ENCODE measurements around the gene CDCA4. TPM values are rescaled to one million over a fixed set of nuclear protein-coding genes. Genes with fewer than 3 reads are reported as not detected.

The CDCA4 gene
- total RNA-seq, 1 donor from 2014 or later, result 2.0 TPM

DNA sequence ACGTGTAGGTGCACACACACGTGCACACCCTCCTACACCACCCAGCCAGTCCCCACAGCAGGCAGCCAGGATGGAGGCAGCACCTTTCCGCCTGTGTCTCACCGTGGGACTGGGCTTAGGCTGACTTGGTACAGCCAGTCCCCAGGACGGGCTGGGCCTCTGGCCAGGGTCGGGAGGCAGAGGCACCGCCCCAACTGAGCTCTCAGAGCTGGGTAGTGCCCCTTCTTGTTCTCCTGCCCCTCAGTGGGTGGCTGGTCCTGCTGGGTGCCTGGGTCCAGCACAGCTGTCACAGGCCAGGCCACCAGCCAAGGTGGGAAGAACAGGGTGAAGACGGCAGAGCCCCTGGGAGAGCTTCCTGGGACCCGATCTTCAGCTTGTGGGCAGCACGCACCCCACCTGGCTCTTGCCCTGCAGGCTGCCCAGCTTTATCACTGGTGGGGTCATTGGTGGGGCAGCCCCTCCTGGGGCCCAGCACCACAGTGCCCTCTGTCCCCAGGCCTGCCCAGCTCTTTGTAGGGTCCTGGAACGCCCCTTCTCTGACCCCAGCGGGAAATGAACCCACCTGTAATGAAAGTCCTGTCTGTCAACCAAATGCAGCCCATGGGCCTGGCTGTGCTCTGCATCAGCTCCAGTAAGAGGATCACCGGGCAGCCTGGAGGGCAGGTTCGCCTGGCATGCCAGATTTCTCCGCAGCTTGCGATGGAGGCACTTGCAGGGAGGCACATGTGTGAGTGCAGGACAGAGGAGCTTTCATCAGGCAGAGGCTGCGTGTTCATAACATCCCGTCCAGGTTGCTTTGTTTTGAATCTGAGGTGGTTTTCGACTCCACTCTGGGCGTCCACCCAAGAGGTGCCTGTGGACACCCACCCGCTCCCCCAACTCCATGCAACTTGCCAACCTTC lies 14.7 kb downstream of the CDCA4 start:
- Histone ChIP-seq H3K27ac (replicated peaks) (no peak overlapping the region), H3K9me3 (replicated peaks) (no peaks in the 10 kb centered on the region), H3K36me3 (peaks cover 23% of the 10 kb centered on the region), H3K4me3 (no peak overlapping the region), H3K4me1 (no peaks in the 10 kb centered on the region), H3K27me3 (ENCODE audit: low read depth) (no peaks in the 10 kb centered on the region)
- no peak for TF ChIP-seq CTCF (IDR thresholded peaks at IDR 0.05; ENCODE audit: borderline replicate concordance)
- intact Hi-C loops (cut with micrococcal nuclease), result no loop called here
- no peak for DNase-seq

GRCh38 chr14:105005329-105005928 lies 15.5 kb downstream of the CDCA4 start:
- TF ChIP-seq CTCF (IDR thresholded peaks at IDR 0.05; ENCODE audit: borderline replicate concordance), result no peak
- Histone ChIP-seq H3K4me3 (no peak overlapping the region), H3K9me3 (replicated peaks) (no peaks in the 10 kb centered on the region), H3K27ac (replicated peaks) (no peak overlapping the region), H3K27me3 (ENCODE audit: low read depth) (no peaks in the 10 kb centered on the region), H3K36me3 (peaks cover 15% of the 10 kb centered on the region), H3K4me1 (no peaks in the 10 kb centered on the region)
- intact Hi-C loops (cut with micrococcal nuclease), result no loop called here
- no peak for DNase-seq

GRCh38 chr14:104999361-104999760 lies 21.5 kb downstream of the CDCA4 start:
- H3K9me3 ChIP-seq (replicated peaks), result peaks cover 5% of the 10 kb centered on the region
- TF ChIP-seq CTCF (IDR thresholded peaks at IDR 0.05; ENCODE audit: borderline replicate concordance), result no peak
- no peaks in the 10 kb centered on the region for H3K4me1 ChIP-seq
- H3K27me3 ChIP-seq (ENCODE audit: low read depth), result no peaks in the 10 kb centered on the region
- DNase-seq, result no peak
- H3K36me3 ChIP-seq, result peaks cover under 1% of the 10 kb centered on the region
- intact Hi-C loops (cut with micrococcal nuclease), result no loop called here
- H3K27ac ChIP-seq (replicated peaks), result no peak overlapping the region
- H3K4me3 ChIP-seq, result no peak overlapping the region

- no peaks in the 10 kb centered on the region for H3K4me1 ChIP-seq
- no peak for DNase-seq
- intact Hi-C loops (cut with micrococcal nuclease), result no loop called here
- no peak for TF ChIP-seq CTCF (IDR thresholded peaks at IDR 0.05; ENCODE audit: borderline replicate concordance)
- H3K27me3 ChIP-seq (ENCODE audit: low read depth), result no peaks in the 10 kb centered on the region
- peaks cover 5% of the 10 kb centered on the region for H3K9me3 ChIP-seq (replicated peaks)
- H3K4me3 ChIP-seq, result no peak overlapping the region
- H3K27ac ChIP-seq (replicated peaks), result no peak overlapping the region
- peaks cover 6% of the 10 kb centered on the region for H3K36me3 ChIP-seq
These were observed 22.1 kb downstream of the CDCA4 start for GRCh38 chr14:104998801-104999200.

- H3K36me3 ChIP-seq, result peaks cover 19% of the 10 kb centered on the region
- intact Hi-C loops (cut with micrococcal nuclease), result no loop called here
- no peak for TF ChIP-seq CTCF (IDR thresholded peaks at IDR 0.05; ENCODE audit: borderline replicate concordance)
- H3K4me1 ChIP-seq, result no peaks in the 10 kb centered on the region
- DNase-seq, result no peak
- H3K4me3 ChIP-seq, result no peak overlapping the region
- H3K27me3 ChIP-seq (ENCODE audit: low read depth), result no peaks in the 10 kb centered on the region
- peaks cover 5% of the 10 kb centered on the region for H3K9me3 ChIP-seq (replicated peaks)
- H3K27ac ChIP-seq (replicated peaks), result no peak overlapping the region
These were observed 24.4 kb downstream of the CDCA4 start for GRCh38 chr14:104996483-104996882.
